GM13976 (cell line): ENCODE measurements around the gene ZSCAN20.

Source experiments
- DNase-seq: peaks from one replicate; pipeline ENCODE4 v3.0.0; 2012; ENCODE audit warnings: low spot score
- CTCF ChIP-seq: IDR thresholded peaks from 2 replicates; pipeline ENCODE4 v1.5.1; 2012; ENCODE audit warnings: borderline replicate concordance, mild to moderate bottlenecking; ENCODE audit not compliant: insufficient read depth; ENCODE audit errors: extremely low read depth, missing control alignments, control extremely low read depth
- in situ Hi-C: fragments of 300-500 bp; cut with MboI; formaldehyde crosslinking; loops from one replicate; pipeline ENCODE4 v1.12.0; 2022; ENCODE audit warnings: low sequenced_read_pairs, mixed read lengths, inconsistent platforms; ENCODE audit not compliant: unreplicated experiment

ZSCAN20 gene

DNA sequence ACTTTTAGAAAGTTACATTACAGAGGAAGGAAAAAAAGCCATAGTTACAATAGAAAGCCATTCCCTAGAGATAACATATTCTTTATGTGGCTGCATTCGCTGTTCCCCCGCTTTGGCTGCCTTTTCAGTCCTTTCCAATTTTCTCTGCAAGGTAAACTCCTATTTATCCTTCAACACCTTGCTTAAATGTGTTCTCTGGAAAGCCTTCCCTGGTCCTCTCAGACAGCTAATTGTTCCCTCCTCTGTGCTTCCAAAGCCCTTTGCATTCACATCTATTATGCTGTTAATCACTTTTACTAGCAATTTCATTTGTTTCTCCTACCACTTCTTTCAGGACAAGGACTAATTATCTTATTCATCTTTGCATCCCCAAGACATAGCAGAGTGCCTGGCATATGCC lies 43.1 kb upstream of the ZSCAN20 start:
- in situ Hi-C loops, result no loop called here
- no peak for DNase-seq
- no peak for TF ChIP-seq CTCF

DNA sequence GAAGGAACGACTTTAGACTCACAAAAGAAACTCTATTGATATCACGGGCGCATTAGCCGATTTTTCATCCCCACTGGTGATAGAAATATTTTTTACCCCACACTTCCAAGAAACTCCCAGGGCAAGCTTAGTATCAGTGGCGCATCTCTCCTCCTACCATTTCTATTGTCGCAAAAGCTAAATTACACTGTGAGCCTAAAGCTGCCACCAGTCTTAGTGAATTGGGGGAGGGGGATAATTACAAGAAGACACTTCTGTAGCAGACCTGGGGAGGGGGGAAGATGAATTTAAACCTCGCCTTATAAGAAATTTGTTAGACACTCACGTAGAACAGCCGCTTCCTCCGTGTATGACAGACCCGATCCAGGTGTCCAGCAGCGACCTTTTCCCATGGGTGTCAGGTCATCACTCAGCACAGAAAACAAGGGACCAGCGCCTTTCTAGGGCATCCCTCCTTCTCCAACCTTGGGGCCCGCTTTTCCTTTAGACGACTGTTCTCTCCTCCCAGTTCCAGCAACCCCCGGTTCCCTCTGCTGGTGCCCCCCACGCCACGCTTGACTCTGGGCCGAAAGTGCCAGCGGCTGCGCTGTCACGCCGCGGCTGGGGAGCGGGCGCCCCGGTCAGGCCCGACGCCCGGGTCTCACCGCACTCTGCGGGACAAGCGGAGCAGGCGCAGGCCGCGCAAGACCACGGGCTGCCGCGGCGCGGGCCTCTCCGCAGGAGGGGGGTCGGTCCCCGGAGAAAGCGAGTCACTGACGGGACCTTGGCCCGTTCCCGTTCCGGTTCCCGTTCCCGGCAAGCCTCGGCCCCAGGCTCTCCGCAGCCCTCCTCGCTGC lies 42.4 kb upstream of the ZSCAN20 start:
- TF ChIP-seq CTCF, result no peak
- DNase-seq, result peak; percentile 10
- in situ Hi-C loops, result no loop called here

GRCh38 chr1:33430692-33431593 lies 41.5 kb upstream of the ZSCAN20 start, which contains the start of gene PHC2:
PHC2 (minus strand) TSS chr1:33431095; CDS start chr1:33375539, 55,556 bp downstream.
- DNase-seq, result peak; percentile 97
- in situ Hi-C loops, result no loop called here
- peak; percentile 13 for TF ChIP-seq CTCF

- TF ChIP-seq CTCF, result no peak
Observed at GRCh38 chr1:33433509-33434362, 38.7 kb upstream of the ZSCAN20 start.

GRCh38 chr1:33434363-33434750 lies 38.1 kb upstream of the ZSCAN20 start:
- in situ Hi-C loops, result no loop called here

More at GRCh38 chr1:33433509-33434362, 38.7 kb upstream of the ZSCAN20 start:
- DNase-seq, result no peak
- in situ Hi-C loops, result no loop called here

More at GRCh38 chr1:33434363-33434750, 38.1 kb upstream of the ZSCAN20 start:
- no peak for DNase-seq
- TF ChIP-seq CTCF, result no peak
